ENCODE results near the gene FTO.

Gene FTO

GRCh38 chr16:54086791-54087190 is 382.8 kb downstream of the FTO start:
- DNase-seq (ENCODE audit: low spot score), result no peak

- no peak for DNase-seq (ENCODE audit: low spot score)
These were observed 386.6 kb downstream of the FTO start for GRCh38 chr16:54090602-54091001.

DNA sequence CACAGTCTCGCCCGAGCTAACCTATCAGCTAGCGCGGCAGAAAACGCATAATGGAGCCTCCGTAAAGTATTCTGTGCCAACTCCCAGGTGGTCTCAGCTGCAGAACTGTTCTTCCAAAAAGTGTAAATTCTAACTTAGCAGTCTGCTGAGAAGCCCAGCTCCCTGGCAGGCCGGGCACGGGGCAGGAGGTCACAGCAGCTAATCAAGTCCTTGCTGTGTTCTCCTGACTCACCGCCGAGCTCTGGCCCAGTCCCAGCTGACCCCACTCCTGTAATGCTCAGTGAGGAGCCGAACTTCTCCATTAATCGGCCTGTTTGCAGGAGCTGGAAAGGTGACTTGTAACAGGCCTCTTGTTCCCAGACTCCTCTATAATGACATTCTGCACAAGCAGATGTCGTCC is 389.3 kb downstream of the FTO start:
- DNase-seq (ENCODE audit: low spot score), result no peak

- no peak for DNase-seq (ENCODE audit: low spot score)
These were observed 390.7 kb downstream of the FTO start for GRCh38 chr16:54094641-54095040.

- DNase-seq (ENCODE audit: low spot score), result no peak
These were observed 392.7 kb downstream of the FTO start for GRCh38 chr16:54096607-54097006.

DNA sequence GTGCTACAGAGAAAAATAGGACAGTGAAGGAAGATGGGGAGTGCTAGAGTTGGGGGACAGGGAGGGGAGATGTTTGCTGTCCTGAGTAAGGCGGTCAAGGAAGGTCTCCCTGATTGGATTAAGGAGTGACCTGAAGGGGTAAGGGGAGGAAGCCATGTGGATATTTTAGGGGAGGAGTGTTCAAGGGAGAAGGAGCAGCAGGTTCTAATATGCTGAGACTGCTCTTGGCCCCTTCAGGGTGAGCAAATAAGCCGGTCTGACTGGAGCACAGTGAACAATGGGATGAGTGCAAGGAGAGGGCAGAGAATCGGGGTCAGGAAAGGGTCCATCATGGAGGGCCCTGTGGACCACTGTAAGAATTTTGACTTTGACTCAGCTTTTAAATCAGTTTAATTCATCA is 393.8 kb downstream of the FTO start:
- DNase-seq (ENCODE audit: low spot score), result no peak

DNA sequence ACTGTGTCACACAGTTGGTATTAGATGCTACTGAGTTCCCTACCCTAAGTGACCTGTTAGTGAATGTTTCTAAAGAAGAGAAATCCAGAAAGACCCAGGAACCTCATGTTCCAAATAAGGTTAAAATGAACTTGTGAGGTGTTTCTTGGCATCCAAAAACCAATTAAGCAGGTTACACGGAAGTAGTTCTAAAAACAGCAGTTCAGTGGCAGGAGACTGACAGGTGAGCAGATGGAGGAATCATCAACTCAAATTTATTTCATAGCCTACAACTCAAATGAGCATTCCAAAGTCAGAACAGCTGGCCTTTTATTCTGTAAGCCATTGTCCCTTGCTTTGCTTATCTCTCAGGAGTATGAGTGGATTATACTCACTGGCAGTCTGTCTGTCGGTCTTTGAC is 394.3 kb downstream of the FTO start:
- no peak for DNase-seq (ENCODE audit: low spot score)

DNA sequence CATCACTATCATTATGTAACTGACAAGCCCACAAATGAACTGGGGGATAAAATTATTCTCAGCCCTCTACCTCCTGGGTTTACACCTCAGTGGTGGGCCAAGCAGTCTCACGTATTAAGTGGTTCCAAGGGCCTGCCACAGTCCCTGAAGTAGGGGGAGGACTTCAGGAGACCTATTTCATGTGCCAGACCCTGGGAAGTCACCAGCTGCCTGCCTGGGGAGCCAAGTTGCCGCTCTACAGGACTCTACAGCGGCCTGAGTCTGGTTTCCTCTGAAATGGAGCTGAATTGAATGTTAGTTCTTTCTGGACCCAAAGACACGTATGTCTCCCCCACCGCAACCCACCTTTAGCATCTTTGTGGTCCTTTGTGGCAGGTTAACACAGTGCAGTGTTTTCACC is 395.7 kb downstream of the FTO start:
- no peak for DNase-seq (ENCODE audit: low spot score)

DNA sequence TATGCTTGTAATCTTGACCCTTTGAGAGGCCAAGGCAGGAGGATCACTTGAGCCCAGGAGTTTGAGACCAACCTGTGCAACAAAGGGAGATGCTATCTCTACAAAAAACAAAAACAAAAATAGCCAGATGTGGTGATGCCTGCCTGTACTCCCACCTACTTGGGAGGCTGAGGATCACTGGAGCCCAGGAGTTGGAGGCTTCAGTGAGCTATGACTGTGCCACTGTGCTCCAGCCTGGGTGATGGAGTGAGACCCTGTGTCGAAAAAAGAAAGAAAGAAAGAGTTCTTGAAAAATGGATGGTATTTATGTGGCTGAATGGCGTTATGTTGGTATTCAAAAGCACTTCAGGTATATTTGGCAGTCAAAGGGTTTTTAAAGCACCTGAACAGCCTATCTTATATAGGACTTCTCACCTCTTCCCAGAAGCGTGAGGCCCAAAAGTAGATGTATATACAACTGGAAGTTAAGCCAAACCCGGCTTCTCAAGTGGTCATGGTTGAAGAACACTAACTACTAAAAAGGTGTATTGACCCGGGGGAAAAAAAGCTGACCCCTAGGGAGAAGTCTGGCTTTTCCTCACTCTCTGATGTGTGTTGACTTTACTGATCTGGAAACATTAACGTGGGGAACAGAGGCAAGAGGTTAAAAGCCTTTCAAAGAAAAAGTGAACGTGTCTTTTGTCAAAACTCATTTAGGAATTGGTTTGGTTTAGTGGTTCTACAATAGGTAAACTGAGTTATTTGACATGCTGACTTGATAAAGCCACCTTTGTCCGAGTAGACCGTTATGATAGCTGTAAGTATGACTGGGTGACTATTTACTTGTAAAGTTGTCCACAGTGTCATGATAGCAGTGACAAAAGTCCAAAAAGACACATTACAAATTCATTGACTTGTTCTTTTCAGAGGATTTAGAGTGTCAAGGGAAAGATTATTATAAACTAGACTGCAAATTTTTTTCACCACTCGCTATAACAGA is 399.2 kb downstream of the FTO start:
- DNase-seq (ENCODE audit: low spot score), result no peak

GRCh38 chr16:54106057-54106456 is 402.1 kb downstream of the FTO start:
- DNase-seq (ENCODE audit: low spot score), result no peak

DNA sequence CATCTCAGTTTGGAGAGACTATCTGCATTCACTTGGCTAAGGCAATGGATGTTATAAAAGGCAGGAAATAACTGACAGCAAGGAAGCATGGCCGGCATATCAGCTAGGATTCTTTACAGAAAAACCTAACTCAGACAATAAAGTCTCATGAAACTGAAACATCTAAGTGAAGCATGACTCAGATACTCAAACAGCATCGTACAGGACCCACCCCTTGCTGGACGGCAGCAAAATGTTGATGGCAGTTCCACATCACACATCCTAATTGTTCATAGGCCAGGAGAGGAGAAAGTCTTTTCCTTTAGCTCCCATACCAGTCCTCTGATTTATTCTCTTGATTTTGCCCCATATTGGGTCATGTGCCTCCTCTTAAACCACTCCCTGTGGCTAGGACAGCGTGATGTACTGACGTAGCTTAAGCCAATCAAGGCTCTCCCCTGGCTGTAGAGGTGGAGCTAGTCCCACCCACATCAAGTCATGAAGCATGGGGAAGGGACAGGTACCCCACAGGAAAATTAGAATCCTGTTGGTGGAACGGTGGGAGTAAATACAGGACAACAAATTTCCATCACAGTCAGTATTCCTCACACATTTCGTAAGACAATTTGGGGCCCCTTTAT is 403.7 kb downstream of the FTO start:
- DNase-seq (ENCODE audit: low spot score), result no peak

DNA sequence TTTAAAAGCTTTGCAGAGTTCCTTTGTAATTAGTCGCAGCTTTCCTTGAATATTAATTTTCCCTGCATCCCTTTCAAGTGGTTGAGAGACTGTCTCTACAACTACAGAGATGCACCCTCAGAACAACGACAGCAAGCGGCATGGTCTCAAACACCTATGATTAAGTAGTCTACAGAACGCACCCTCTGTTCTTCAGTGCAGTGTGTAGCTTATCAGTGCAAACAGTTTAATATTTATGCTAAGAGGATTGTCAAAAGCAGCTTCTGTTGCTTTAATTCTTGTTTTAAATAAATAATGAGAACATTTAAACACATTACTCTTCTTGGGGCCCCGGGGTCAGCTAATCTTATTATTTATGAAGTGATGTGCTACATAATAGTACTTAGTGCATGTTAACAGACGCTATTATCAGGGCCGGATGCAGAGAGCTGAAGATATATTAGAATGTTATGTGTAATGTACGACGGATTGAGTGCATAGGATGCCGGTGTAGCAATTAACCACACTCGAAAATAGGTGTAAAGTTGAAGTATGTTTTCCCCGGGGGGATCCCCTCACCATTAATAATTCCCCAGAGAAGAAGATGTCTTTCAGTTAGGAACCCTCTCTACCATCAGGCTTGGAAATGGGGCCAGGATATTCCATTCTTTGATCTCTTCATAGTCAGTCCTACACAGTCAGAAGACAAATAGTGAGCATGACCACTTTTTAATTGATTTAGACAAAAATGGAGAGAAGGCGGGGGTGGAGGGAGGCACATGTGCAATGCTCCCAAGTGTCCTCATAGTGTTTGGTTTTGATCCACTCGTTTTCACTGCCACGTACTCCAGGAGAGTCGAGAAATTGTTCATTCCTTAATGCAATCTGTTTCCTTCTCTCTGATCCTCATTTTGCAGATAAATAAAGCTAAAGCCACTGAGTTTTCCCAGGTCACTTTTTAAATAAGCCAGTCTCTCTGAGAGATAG is 406.3 kb downstream of the FTO start:
- no peak for DNase-seq (ENCODE audit: low spot score)

- DNase-seq (ENCODE audit: low spot score), result no peak
These were observed 408.7 kb downstream of the FTO start for GRCh38 chr16:54112451-54113206.

- DNase-seq (ENCODE audit: low spot score), result no peak
These were observed 411.6 kb downstream of the FTO start for GRCh38 chr16:54115558-54115957.

GRCh38 chr16:54116124-54116655 is 412.2 kb downstream of the FTO start:
- no peak for DNase-seq (ENCODE audit: low spot score)

GRCh38 chr16:54118846-54119245 is 414.9 kb downstream of the FTO start:
- DNase-seq (ENCODE audit: low spot score), result no peak

GRCh38 chr16:54120846-54121480 is 417.0 kb downstream of the FTO start:
- DNase-seq (ENCODE audit: low spot score), result no peak

- DNase-seq (ENCODE audit: low spot score), result no peak
These were observed 417.8 kb downstream of the FTO start for GRCh38 chr16:54121539-54122295.

DNA sequence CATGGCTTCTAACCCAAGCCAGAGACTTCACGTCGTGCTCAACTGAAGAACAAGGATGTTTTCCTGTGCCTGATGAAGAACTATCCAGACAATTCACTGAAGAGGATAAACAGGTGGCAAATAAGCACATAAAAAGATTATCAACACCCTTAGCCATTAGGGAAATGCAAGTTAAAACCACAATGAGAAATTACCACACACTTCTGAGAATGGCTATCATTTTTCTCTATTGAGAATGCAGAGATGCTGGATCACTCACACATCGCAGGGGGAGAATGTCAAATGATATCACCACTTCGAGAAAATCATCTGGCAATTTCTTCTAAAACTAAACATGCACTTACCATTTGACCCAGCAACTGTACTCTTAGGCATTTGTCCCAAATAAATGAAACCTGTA is 419.8 kb downstream of the FTO start:
- DNase-seq (ENCODE audit: low spot score), result no peak

Measured in NAMALWA (cell line).